Measurements from ENCODE around the gene CTNND2. TPM values are rescaled to one million over a fixed set of nuclear protein-coding genes. Genes with fewer than 3 reads are reported as not detected.
A peak's percentile ranks its signal among the peaks of the same experiment; 100 is the strongest.

Gene CTNND2
- total RNA-seq, 1 experiment from 2014 or later: not detected

DNA sequence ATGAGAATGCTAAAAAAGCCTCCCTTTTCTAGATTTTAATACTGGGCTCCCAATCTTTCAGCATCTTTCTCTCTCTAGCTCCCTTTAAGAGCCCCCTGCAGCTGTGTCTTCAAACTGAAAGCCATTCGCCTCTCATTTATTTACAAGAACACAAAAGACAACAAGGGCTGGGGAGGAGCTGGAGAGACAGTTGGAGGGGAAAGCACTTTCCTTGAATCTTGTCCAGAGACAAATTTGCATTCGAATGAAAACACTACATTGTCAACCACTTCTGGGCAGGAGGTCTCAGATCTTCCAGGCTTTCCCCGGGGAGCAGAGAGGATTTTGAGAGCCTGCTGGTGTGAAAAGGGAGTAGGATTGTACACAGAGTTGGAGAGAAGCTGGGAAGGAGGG is 518.3 kb downstream of the CTNND2 start:
- H3K27ac ChIP-seq (ENCODE audit: low read depth, low read length, poor library complexity, severe bottlenecking): no peak overlapping the region
- H3K27me3 ChIP-seq (replicated peaks; ENCODE audit: insufficient read depth, low read depth, low read length, poor library complexity): peaks cover 22% of the 10 kb centered on the region
- H3K36me3 ChIP-seq (ENCODE audit: insufficient read depth, low read length, poor library complexity, severe bottlenecking): no peaks in the 10 kb centered on the region
- no TSS peak for BruUV-seq (replicated peaks)
- no peaks in the 10 kb centered on the region for H3K9me3 ChIP-seq (ENCODE audit: low read depth, low read length, poor library complexity, severe bottlenecking)
- POLR2A ChIA-PET (ENCODE audit: low non-redundant PET): no interaction called here
- no peak overlapping the region for H3K4me3 ChIP-seq (ENCODE audit: low read depth, low read length, poor library complexity, severe bottlenecking)
- intact Hi-C loops (cut with micrococcal nuclease; ENCODE audit: unreplicated experiment): no loop called here
- TF ChIP-seq CTCF (conservative IDR thresholded peaks at IDR 0.05; ENCODE audit: low read depth, low read length): no peak
- no peak for TF ChIP-seq EZH2 (IDR thresholded peaks at IDR 0.05; ENCODE audit: borderline replicate concordance, low read depth, low read length, poor library complexity, severe bottlenecking)
- no peaks in the 10 kb centered on the region for H3K4me1 ChIP-seq (ENCODE audit: insufficient read depth, low read length, poor library complexity, severe bottlenecking)
- DNase-seq (ENCODE audit: low spot score): no peak
- CTCF ChIA-PET: no interaction called here

- DNase-seq (ENCODE audit: low spot score): no peak
- TF ChIP-seq CTCF (conservative IDR thresholded peaks at IDR 0.05; ENCODE audit: low read depth, low read length) (no peak), EZH2 (IDR thresholded peaks at IDR 0.05; ENCODE audit: borderline replicate concordance, low read depth, low read length, poor library complexity, severe bottlenecking) (peak; percentile 31)
- ChIA-PET POLR2A (ENCODE audit: low non-redundant PET) (no interaction called here), CTCF (no interaction called here)
- no TSS peak for BruUV-seq (replicated peaks)
- no peaks in the 10 kb centered on the region for H3K36me3 ChIP-seq (ENCODE audit: insufficient read depth, low read length, poor library complexity, severe bottlenecking)
- H3K4me1 ChIP-seq (ENCODE audit: insufficient read depth, low read length, poor library complexity, severe bottlenecking): no peaks in the 10 kb centered on the region
- intact Hi-C loops (cut with micrococcal nuclease; ENCODE audit: unreplicated experiment): no loop called here
- H3K9me3 ChIP-seq (ENCODE audit: low read depth, low read length, poor library complexity, severe bottlenecking): no peaks in the 10 kb centered on the region
- no peak overlapping the region for H3K4me3 ChIP-seq (ENCODE audit: low read depth, low read length, poor library complexity, severe bottlenecking)
- H3K27me3 ChIP-seq (replicated peaks; ENCODE audit: insufficient read depth, low read depth, low read length, poor library complexity): peaks cover 22% of the 10 kb centered on the region
- no peak overlapping the region for H3K27ac ChIP-seq (ENCODE audit: low read depth, low read length, poor library complexity, severe bottlenecking)
Observed at GRCh38 chr5:11385251-11385900, 518.9 kb downstream of the CTNND2 start.

DNA sequence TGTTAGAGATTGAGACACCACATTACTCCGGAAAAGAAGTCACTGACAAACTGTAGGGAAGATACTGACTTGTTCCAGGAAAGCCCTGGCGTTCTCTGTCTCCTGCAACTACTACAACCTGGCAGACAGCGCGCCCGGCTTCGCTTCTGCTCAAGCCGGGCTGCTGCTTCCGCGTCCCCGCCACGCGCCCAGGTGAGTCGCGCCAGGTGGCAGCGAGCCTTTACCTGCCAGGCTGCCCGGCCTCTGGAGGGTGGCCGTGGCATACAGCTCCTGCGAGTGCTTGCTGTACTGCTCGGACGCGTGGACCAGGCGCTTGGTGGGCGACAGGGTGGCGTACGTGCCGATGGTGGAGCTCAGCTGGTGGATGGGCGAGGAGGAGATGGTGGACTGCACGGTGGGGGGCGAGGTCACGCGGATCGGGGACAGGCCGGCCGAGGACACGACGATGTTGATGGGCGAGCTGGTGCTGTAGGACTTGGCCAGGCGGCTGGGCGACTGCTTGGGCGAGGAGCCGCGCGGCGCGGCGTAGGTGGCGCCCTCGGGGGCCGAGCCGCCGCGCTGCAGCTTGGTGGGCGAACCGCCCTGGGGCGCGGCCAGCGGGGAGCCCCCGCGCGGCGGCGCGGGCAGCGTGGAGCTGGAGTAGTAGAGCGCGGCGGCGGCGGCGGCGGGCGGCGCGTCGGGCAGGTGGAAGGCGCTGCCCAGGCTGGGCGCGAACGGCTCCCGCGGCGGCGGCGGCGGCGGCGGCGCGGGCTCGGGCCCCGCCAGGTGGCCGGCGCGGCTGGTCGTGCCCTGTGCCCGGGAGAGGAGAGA is 519.6 kb downstream of the CTNND2 start:
- no peaks in the 10 kb centered on the region for H3K9me3 ChIP-seq (ENCODE audit: low read depth, low read length, poor library complexity, severe bottlenecking)
- H3K4me1 ChIP-seq (ENCODE audit: insufficient read depth, low read length, poor library complexity, severe bottlenecking): no peaks in the 10 kb centered on the region
- CTCF ChIA-PET: no interaction called here
- POLR2A ChIA-PET (ENCODE audit: low non-redundant PET): no interaction called here
- no peak for DNase-seq (ENCODE audit: low spot score)
- H3K4me3 ChIP-seq (ENCODE audit: low read depth, low read length, poor library complexity, severe bottlenecking): no peak overlapping the region
- no TSS peak for BruUV-seq (replicated peaks)
- intact Hi-C loops (cut with micrococcal nuclease; ENCODE audit: unreplicated experiment): no loop called here
- no peak for TF ChIP-seq EZH2 (IDR thresholded peaks at IDR 0.05; ENCODE audit: borderline replicate concordance, low read depth, low read length, poor library complexity, severe bottlenecking)
- TF ChIP-seq CTCF (conservative IDR thresholded peaks at IDR 0.05; ENCODE audit: low read depth, low read length): no peak
- H3K27me3 ChIP-seq (replicated peaks; ENCODE audit: insufficient read depth, low read depth, low read length, poor library complexity): peaks cover 22% of the 10 kb centered on the region
- no peak overlapping the region for H3K27ac ChIP-seq (ENCODE audit: low read depth, low read length, poor library complexity, severe bottlenecking)
- no peaks in the 10 kb centered on the region for H3K36me3 ChIP-seq (ENCODE audit: insufficient read depth, low read length, poor library complexity, severe bottlenecking)

Data from A673 (cell line).